ENCODE measurements around the gene SRPX2.

GRCh38 chrX:100719139-100719538 lies 75.1 kb downstream of the SRPX2 start:
- TF ChIP-seq POLR2A (IDR thresholded peaks at IDR 0.05) (no peak), CTCF (IDR thresholded peaks at IDR 0.05) (no peak), POLR2AphosphoS5 (IDR thresholded peaks at IDR 0.05) (no peak), EP300 (IDR thresholded peaks at IDR 0.05) (no peak)
